Measurements from ENCODE around the gene CYP3A4.
"Not testable (repeated sequence)": the region's sequence is repeated elsewhere in the genome, so short reads cannot be mapped to it uniquely, and the experiment has no call there.

DNA sequence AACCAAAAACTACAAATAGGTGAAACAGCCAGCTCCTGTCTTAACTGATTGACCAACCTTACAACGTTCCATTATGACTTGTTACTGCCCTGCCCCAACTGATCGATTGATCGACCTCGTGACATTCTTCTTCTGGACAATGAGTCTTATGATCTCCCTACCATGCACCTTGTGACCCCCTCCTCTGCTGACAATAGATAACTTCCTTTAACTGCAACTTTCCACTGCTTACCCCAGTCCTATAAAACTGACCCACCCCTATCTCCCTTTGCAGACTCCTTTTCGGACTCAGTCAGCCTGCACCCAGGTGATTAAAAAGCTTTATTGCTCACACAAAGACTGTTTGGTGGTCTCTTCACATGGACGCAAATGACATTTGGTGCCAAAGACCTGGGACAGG lies 60.8 kb downstream of the CYP3A4 start:
- TF ChIP-seq, protein P1, sequence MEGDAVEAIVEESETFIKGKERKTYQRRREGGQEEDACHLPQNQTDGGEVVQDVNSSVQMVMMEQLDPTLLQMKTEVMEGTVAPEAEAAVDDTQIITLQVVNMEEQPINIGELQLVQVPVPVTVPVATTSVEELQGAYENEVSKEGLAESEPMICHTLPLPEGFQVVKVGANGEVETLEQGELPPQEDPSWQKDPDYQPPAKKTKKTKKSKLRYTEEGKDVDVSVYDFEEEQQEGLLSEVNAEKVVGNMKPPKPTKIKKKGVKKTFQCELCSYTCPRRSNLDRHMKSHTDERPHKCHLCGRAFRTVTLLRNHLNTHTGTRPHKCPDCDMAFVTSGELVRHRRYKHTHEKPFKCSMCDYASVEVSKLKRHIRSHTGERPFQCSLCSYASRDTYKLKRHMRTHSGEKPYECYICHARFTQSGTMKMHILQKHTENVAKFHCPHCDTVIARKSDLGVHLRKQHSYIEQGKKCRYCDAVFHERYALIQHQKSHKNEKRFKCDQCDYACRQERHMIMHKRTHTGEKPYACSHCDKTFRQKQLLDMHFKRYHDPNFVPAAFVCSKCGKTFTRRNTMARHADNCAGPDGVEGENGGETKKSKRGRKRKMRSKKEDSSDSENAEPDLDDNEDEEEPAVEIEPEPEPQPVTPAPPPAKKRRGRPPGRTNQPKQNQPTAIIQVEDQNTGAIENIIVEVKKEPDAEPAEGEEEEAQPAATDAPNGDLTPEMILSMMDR (IDR thresholded peaks at IDR 0.05): not testable (repeated sequence)
- not testable (repeated sequence) for TF ChIP-seq EP300 (IDR thresholded peaks at IDR 0.05; ENCODE audit: low read depth); POLR2AphosphoS5 (IDR thresholded peaks at IDR 0.05)

Data from transverse colon (tissue), 4 donors.